H1 (cell line): ENCODE measurements around the gene PKN3. TPM values are rescaled to one million over a fixed set of nuclear protein-coding genes. Genes with fewer than 3 reads are reported as not detected.

Experiments
- CTCF ChIA-PET: fragments of 300-600 bp; sonication (Branson Sonifier 250); formaldehyde crosslinking; loops from one replicate; lab custom pipeline; 2021; ENCODE audit not compliant: partially characterized antibody; lab: Charles Lee
- POLR2A ChIA-PET: fragments of 300-600 bp; sonication (Branson Sonifier 250); formaldehyde crosslinking; loops from one replicate; lab custom pipeline; 2021; ENCODE audit warnings: inconsistent platforms; ENCODE audit not compliant: partially characterized antibody; lab: Charles Lee
- DNase-seq, 2 experiments: peaks; one replicate each; pipeline versions ENCODE4 v3.0.0 to v3.0.0-alpha.2; 2010 to 2022; ENCODE audit warnings: low spot score in 2 of 2, low read depth in 1 of 2, mixed read lengths in 1 of 2
- FAIRE-seq: peaks from 2 replicates; lab custom pipeline; 2011; peaks lifted over from hg19 to GRCh38; lab: Jason Lieb, UNC
- H2AFZ ChIP-seq: 2 replicates; pipeline ENCODE4 v1.8.1; 2012; ENCODE audit warnings: low read length, inconsistent platforms
- H2AK5ac ChIP-seq: 2 replicates; pipeline ENCODE4 v1.6.1; 2013; ENCODE audit warnings: low read depth, low read length
- H2BK120ac ChIP-seq: replicated peaks from 2 replicates; pipeline ENCODE3; 2013; ENCODE audit warnings: low read depth, low read length, inconsistent platforms
- H2BK12ac ChIP-seq: 2 replicates; pipeline ENCODE4 v1.6.1; 2013; ENCODE audit warnings: low read depth, low read length
- H2BK15ac ChIP-seq: 2 replicates; pipeline ENCODE4 v1.6.1; 2013; ENCODE audit warnings: low read length
- H2BK20ac ChIP-seq: 2 replicates; pipeline ENCODE4 v1.6.1; 2013; ENCODE audit warnings: low read length
- H2BK5ac ChIP-seq: 2 replicates; pipeline ENCODE4 v1.6.1; 2013; ENCODE audit warnings: low read depth, low read length
- H3K14ac ChIP-seq: 2 replicates; pipeline ENCODE4 v1.6.1; 2013; ENCODE audit warnings: inconsistent platforms; ENCODE audit not compliant: insufficient read length
- H3K18ac ChIP-seq: 2 replicates; pipeline ENCODE4 v1.6.1; 2013; ENCODE audit warnings: low read length; ENCODE audit errors: extremely low read depth
- H3K23ac ChIP-seq: 2 replicates; pipeline ENCODE4 v1.6.1; 2013; ENCODE audit warnings: inconsistent platforms; ENCODE audit not compliant: insufficient read length
- H3K23me2 ChIP-seq: 2 replicates; pipeline ENCODE4 v1.6.1; 2013; ENCODE audit warnings: low read depth, low read length
- H3K27ac ChIP-seq: 2 replicates; pipeline ENCODE4 v1.6.1; 2011; ENCODE audit warnings: low read depth, low read length, inconsistent platforms
- H3K27me3 ChIP-seq, 4 experiments: replicated peaks in 1 of 4; 1 replicate in 1 of 4; 2 replicates in 3 of 4; pipeline versions ENCODE4 v1.6.1 to v1.8.1; 2011 to 2013; ENCODE audit warnings: low read length in 3 of 4, mild to moderate bottlenecking in 3 of 4, inconsistent platforms in 2 of 4, mixed read lengths in 2 of 4, moderate library complexity in 1 of 4; ENCODE audit not compliant: control insufficient read depth in 3 of 4, insufficient read depth in 3 of 4; ENCODE audit errors: extremely low read depth in 1 of 4
- H3K36me3 ChIP-seq, 4 experiments: 2 replicates each; pipeline versions ENCODE4 v1.6.1 to v1.8.1; 2011 to 2013; ENCODE audit warnings: mild to moderate bottlenecking in 4 of 4, low read length in 3 of 4, moderate library complexity in 2 of 4, control low read depth in 1 of 4, inconsistent platforms in 1 of 4; ENCODE audit not compliant: insufficient read depth in 4 of 4, control insufficient read depth in 2 of 4
- H3K4ac ChIP-seq: replicated peaks from 2 replicates; pipeline ENCODE3; 2013; ENCODE audit warnings: low read length, low read depth, mixed read lengths, inconsistent platforms; ENCODE audit not compliant: insufficient read length
- H3K4me1 ChIP-seq, 4 experiments: replicated peaks in 1 of 4; 1 replicate in 1 of 4; 2 replicates in 3 of 4; pipeline versions ENCODE4 v1.6.1 to v1.8.1; 2011 to 2013; ENCODE audit warnings: low read length in 3 of 4, inconsistent platforms in 2 of 4, mixed read lengths in 1 of 4; ENCODE audit not compliant: insufficient read depth in 4 of 4, control insufficient read depth in 3 of 4
- H3K4me2 ChIP-seq, 2 experiments: 2 replicates each; pipeline versions ENCODE4 v1.6.1 to v1.8.1; 2011 to 2013; ENCODE audit warnings: low read depth in 2 of 2, low read length in 2 of 2, control low read depth in 1 of 2, inconsistent platforms in 1 of 2, mild to moderate bottlenecking in 1 of 2; ENCODE audit not compliant: insufficient read depth in 1 of 2
- H3K4me3 ChIP-seq, 4 experiments: fragments of 200-600, 300-600 bp in 1 of 4; sonication (generic), shearing (Covaris generic), sonication (Bioruptor Twin) in 1 of 4; 2 replicates each; pipeline versions ENCODE4 v1.5.1 to v1.8.1; 2011 to 2016; ENCODE audit warnings: low read length in 4 of 4, low read depth in 3 of 4, control low read depth in 2 of 4, inconsistent platforms in 2 of 4, mild to moderate bottlenecking in 2 of 4, mixed read lengths in 1 of 4, moderate library complexity in 1 of 4; ENCODE audit not compliant: insufficient read depth in 2 of 4; ENCODE audit errors: extremely low read depth in 1 of 4
- H3K56ac ChIP-seq: replicated peaks from 2 replicates; pipeline ENCODE3; 2013; ENCODE audit warnings: low read depth, mild to moderate bottlenecking, mixed read lengths, low read length, inconsistent platforms; ENCODE audit not compliant: insufficient read length
- H3K79me1 ChIP-seq: 2 replicates; pipeline ENCODE4 v1.6.1; 2013; ENCODE audit warnings: low read depth, low read length, control low read depth
- H3K79me2 ChIP-seq, 2 experiments: 2 replicates each; pipeline versions ENCODE4 v1.6.1 to v1.8.1; 2012 to 2013; ENCODE audit warnings: low read length in 2 of 2, mild to moderate bottlenecking in 2 of 2, inconsistent platforms in 1 of 2; ENCODE audit not compliant: insufficient read depth in 2 of 2, control insufficient read depth in 1 of 2
- H3K9ac ChIP-seq, 4 experiments: replicated peaks in 1 of 4; 1 replicate in 1 of 4; 2 replicates in 3 of 4; pipeline versions ENCODE4 v1.6.1 to v1.8.1; 2011 to 2013; ENCODE audit warnings: low read depth in 3 of 4, low read length in 3 of 4, control low read depth in 2 of 4, mild to moderate bottlenecking in 2 of 4, moderate library complexity in 2 of 4, inconsistent platforms in 1 of 4; ENCODE audit errors: extremely low read depth in 1 of 4
- H3K9me3 ChIP-seq, 2 experiments: 2 replicates each; pipeline versions ENCODE4 v1.6.1 to v1.8.1; 2012 to 2013; ENCODE audit warnings: mild to moderate bottlenecking in 2 of 2, moderate library complexity in 2 of 2, control low read depth in 1 of 2, inconsistent platforms in 1 of 2, low read depth in 1 of 2, low read length in 1 of 2, mixed read lengths in 1 of 2; ENCODE audit not compliant: insufficient read depth in 2 of 2
- H4K20me1 ChIP-seq, 2 experiments: replicated peaks in 1 of 2; 2 replicates each; pipeline versions ENCODE3 to v1.8.1; 2011 to 2013; ENCODE audit warnings: inconsistent platforms in 2 of 2, low read length in 2 of 2, mild to moderate bottlenecking in 1 of 2; ENCODE audit not compliant: insufficient read depth in 2 of 2, control insufficient read depth in 1 of 2
- H4K5ac ChIP-seq: 2 replicates; pipeline ENCODE4 v1.6.1; 2013; ENCODE audit warnings: low read length, low read depth, mixed read lengths, inconsistent platforms; ENCODE audit not compliant: insufficient read length
- H4K8ac ChIP-seq: 2 replicates; pipeline ENCODE4 v1.8.0; 2013; ENCODE audit warnings: mild to moderate bottlenecking, moderate library complexity, low read length, inconsistent platforms; ENCODE audit not compliant: insufficient read depth; ENCODE audit errors: extremely low read depth
- H4K91ac ChIP-seq: replicated peaks from 2 replicates; pipeline ENCODE3; 2013; ENCODE audit warnings: low read length, mixed read lengths, inconsistent platforms; ENCODE audit not compliant: insufficient read length
- CTCF ChIP-seq, 3 experiments: IDR thresholded peaks; 1 replicate in 2 of 3; 2 replicates in 1 of 3; pipeline versions ENCODE4 v1.5.1 to v1.6.1; 2011; ENCODE audit warnings: low read length in 3 of 3, mild to moderate bottlenecking in 3 of 3, inconsistent platforms in 2 of 3, low read depth in 1 of 3, moderate library complexity in 1 of 3; ENCODE audit not compliant: insufficient read depth in 1 of 3; ENCODE audit errors: control extremely low read depth in 1 of 3
- GABPA ChIP-seq: IDR thresholded peaks from 2 replicates; pipeline ENCODE4 v1.6.1; 2011; ENCODE audit warnings: mild to moderate bottlenecking, low read length, moderate library complexity, borderline replicate concordance; ENCODE audit not compliant: insufficient read depth
- GTF2F1 ChIP-seq: IDR thresholded peaks from 2 replicates; pipeline ENCODE4 v1.6.1; 2012; ENCODE audit warnings: low read depth, low read length, improper control_type of control experiment, borderline replicate concordance
- KDM5A ChIP-seq: fragments of 200-600 bp; IDR thresholded peaks from 2 replicates; pipeline ENCODE4 v1.7.1; 2012; ENCODE audit warnings: mild to moderate bottlenecking, low read length, inconsistent platforms, mixed read lengths
- RXRA ChIP-seq: IDR thresholded peaks from 2 replicates; pipeline ENCODE4 v1.6.1; 2011; ENCODE audit warnings: low read depth, mild to moderate bottlenecking, low read length, moderate library complexity; ENCODE audit not compliant: insufficient read depth
- SIN3A ChIP-seq, 2 experiments: IDR thresholded peaks in 1 of 2; conservative IDR thresholded peaks in 1 of 2; 2 replicates each; pipeline ENCODE4 v1.6.1; 2011 to 2012; ENCODE audit warnings: low read length in 2 of 2, improper control_type of control experiment in 1 of 2, low read depth in 1 of 2, mild to moderate bottlenecking in 1 of 2
- SIRT6 ChIP-seq: IDR thresholded peaks from one replicate; pipeline ENCODE4 v1.7.1; 2012; ENCODE audit warnings: low read length, inconsistent platforms
- TBP ChIP-seq: IDR thresholded peaks from 2 replicates; pipeline ENCODE4 v1.6.1; 2011; ENCODE audit warnings: low read depth, low read length, improper control_type of control experiment
- YY1 ChIP-seq: IDR thresholded peaks from 2 replicates; pipeline ENCODE4 v1.6.1; 2011; ENCODE audit warnings: low read depth, mild to moderate bottlenecking, low read length
- WGBS, 2 experiments: shearing (Covaris generic) in 1 of 2; methylation state at CpG; one replicate each; pipeline versions ENCODE4 v1.1.6 to v1.1.7; 2013 to 2015; ENCODE audit warnings: low lambda C conversion rate in 2 of 2, mixed read lengths in 2 of 2, inconsistent platforms in 1 of 2, low coverage in 1 of 2, missing lambda C conversion rate in 1 of 2; ENCODE audit not compliant: insufficient replicate concordance in 2 of 2, insufficient coverage in 1 of 2, insufficient read length in 1 of 2; ENCODE audit errors: extremely low coverage in 1 of 2, missing lambda C conversion rate in 1 of 2; 5-methylcytosine and 5-hydroxymethylcytosine counted together
- polyA plus RNA-seq, 7 experiments: library from polyadenylated mRNA; depleted of rRNA in 3 of 7; stranded (reverse) in 5 of 7; unstranded in 2 of 7; fragments of >200 nt in 5 of 7; fragments of 200-250 nt in 2 of 7; gene quantifications; 1 replicate in 5 of 7; 2 replicates in 1 of 7; 4 replicates in 1 of 7; pipeline versions ENCODE4 v1.2.1 to v1.2.3, GENCODE V29; 2011 to 2013; ENCODE audit warnings: missing spikeins in 2 of 7, mixed read lengths in 2 of 7
- total RNA-seq: library from RNA; stranded (reverse); fragmentation: NEBNext Ultra II Directional; extraction: Animal tissue kit (Norgen Biotek cat#: 25700); gene quantifications from 2 replicates; pipeline ENCODE4 v1.2.1, GENCODE V29; 2021
- TF ChIP-seq, protein P1 (sequence below): IDR thresholded peaks from 2 replicates; pipeline ENCODE4 v1.6.1; 2012; ENCODE audit warnings: inconsistent platforms

Gene PKN3
- total and polyA plus RNA-seq, 2 of the 8 experiments (the other 6 are each of a cell fraction or from before 2014, with no cell fraction given) = 15.7 to 16.3 TPM

GRCh38 chr9:128733256-128733655 lies 31.0 kb downstream of the PKN3 start:
- Histone ChIP-seq H2AK5ac (no peak overlapping the region), H3K27ac (no peak overlapping the region), H3K4me3 (no peak overlapping the region), H3K4ac (no peak overlapping the region), H3K4me1 (peaks cover 0 to 1% (median 0%) of the 10 kb centered on the region in 4 experiments; a peak in 1 of 7 replicates), H3K4me2 (no peak overlapping the region), H3K23ac (no peak overlapping the region), H2BK120ac (no peak overlapping the region), H3K56ac (no peak overlapping the region), H3K14ac (no peak overlapping the region), H2BK12ac (no peak overlapping the region), H4K5ac (no peak overlapping the region), H2BK20ac (no peak overlapping the region), H4K8ac (no peak overlapping the region), H3K9ac (no peak overlapping the region), H3K23me2 (peaks cover 3% of the 10 kb centered on the region; the same call in 1 of the 2 replicates), H3K79me2 (no peaks in the 10 kb centered on the region), H2BK15ac (no peak overlapping the region), H2BK5ac (no peak overlapping the region), H3K79me1 (peaks cover 2% of the 10 kb centered on the region; the same call in 1 of the 2 replicates), H4K20me1 (no peaks in the 10 kb centered on the region), H3K36me3 (peaks cover 0 to 2% (median under 1%) of the 10 kb centered on the region in 4 experiments; a peak in 1 of 8 replicates), H4K91ac (peak overlapping the region; percentile 31), H3K9me3 (no peaks in the 10 kb centered on the region), H3K18ac (no peak overlapping the region), H2AFZ (no peak overlapping the region), H3K27me3 (no peaks in the 10 kb centered on the region)
- peak; percentile 96 for FAIRE-seq
- peak; percentile 91 to 94 for DNase-seq
- WGBS, 2 experiments = 18% methylated on average over 9 of the region's 9 CpGs; no CpG with 5 or more reads in 1 of the 2 experiments
- CTCF ChIA-PET = interaction anchor here (0.6 to 6.5 kb wide), 54 partner anchors 9 to 1005 kb away, joined by 3 to 104 read pairs (median 4); partner anchors contain the start of genes ENDOG and ZER1
- POLR2A ChIA-PET = interaction anchor here (1.0 to 3.0 kb wide), 8 partner anchors 9 to 86 kb away, joined by 3 to 15 read pairs (median 4); partner anchors contain the start of genes ENDOG, ZDHHC12 and ZER1
- TF ChIP-seq YY1 = peak; percentile 98
- TF ChIP-seq GABPA = no peak
- TF ChIP-seq RXRA = no peak
- TF ChIP-seq GTF2F1 = no peak
- TF ChIP-seq SIRT6 = no peak
- TF ChIP-seq KDM5A = no peak
- peak; percentile 68 to 80; a peak in 3 of 4 replicates for TF ChIP-seq SIN3A (conservative IDR thresholded peaks at IDR 0.05 in 1 of 2, IDR thresholded peaks at IDR 0.05 in 1 of 2; ENCODE audit: low read depth in 1 of 2, low read length in 2 of 2)
- TF ChIP-seq CTCF (IDR thresholded peaks at IDR 0.05; ENCODE audit: control extremely low read depth in 1 of 3, insufficient read depth in 1 of 3, low read depth in 1 of 3, low read length in 3 of 3) = peak; percentile 55 to 98 (median 92)
- peak; percentile 58 for TF ChIP-seq TBP
- TF ChIP-seq, protein P1, sequence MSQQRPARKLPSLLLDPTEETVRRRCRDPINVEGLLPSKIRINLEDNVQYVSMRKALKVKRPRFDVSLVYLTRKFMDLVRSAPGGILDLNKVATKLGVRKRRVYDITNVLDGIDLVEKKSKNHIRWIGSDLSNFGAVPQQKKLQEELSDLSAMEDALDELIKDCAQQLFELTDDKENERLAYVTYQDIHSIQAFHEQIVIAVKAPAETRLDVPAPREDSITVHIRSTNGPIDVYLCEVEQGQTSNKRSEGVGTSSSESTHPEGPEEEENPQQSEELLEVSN = no peak
